DND-41 (cell line): ENCODE measurements around the gene DCAF4.

Experiments
- EZH2 ChIP-seq: IDR thresholded peaks from 3 replicates; pipeline ENCODE4 v1.6.1; 2012; ENCODE audit warnings: borderline replicate concordance, low read depth, mild to moderate bottlenecking, moderate library complexity, low read length, inconsistent platforms; ENCODE audit not compliant: severe bottlenecking
- TF ChIP-seq, protein P1 (sequence below): IDR thresholded peaks from 2 replicates; pipeline ENCODE4 v1.5.1; 2012; ENCODE audit warnings: borderline replicate concordance, low read length, moderate library complexity, mild to moderate bottlenecking; ENCODE audit not compliant: poor library complexity, severe bottlenecking; ENCODE audit errors: extremely low read depth

- TF ChIP-seq, protein P1, sequence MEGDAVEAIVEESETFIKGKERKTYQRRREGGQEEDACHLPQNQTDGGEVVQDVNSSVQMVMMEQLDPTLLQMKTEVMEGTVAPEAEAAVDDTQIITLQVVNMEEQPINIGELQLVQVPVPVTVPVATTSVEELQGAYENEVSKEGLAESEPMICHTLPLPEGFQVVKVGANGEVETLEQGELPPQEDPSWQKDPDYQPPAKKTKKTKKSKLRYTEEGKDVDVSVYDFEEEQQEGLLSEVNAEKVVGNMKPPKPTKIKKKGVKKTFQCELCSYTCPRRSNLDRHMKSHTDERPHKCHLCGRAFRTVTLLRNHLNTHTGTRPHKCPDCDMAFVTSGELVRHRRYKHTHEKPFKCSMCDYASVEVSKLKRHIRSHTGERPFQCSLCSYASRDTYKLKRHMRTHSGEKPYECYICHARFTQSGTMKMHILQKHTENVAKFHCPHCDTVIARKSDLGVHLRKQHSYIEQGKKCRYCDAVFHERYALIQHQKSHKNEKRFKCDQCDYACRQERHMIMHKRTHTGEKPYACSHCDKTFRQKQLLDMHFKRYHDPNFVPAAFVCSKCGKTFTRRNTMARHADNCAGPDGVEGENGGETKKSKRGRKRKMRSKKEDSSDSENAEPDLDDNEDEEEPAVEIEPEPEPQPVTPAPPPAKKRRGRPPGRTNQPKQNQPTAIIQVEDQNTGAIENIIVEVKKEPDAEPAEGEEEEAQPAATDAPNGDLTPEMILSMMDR: no peak
- no peak for TF ChIP-seq EZH2
Measured at GRCh38 chr14:72904218-72904617, 22.0 kb upstream of the DCAF4 start.
